ENCODE data around the gene SPACA4. TPM values are rescaled to one million over a fixed set of nuclear protein-coding genes. Genes with fewer than 3 reads are reported as not detected.

The SPACA4 gene
- total and polyA plus RNA-seq, 9 of the 15 experiments (the other 6 are each of a cell fraction or from before 2014, with no cell fraction given), result not detected

GRCh38 chr19:48568345-48568886 lies 38.1 kb upstream of the SPACA4 start (continued):
- TF ChIP-seq NFIC (IDR thresholded peaks at IDR 0.05), result 0 out of 2 replicates have a peak, but pooled peaks have one; percentile 30
- TF ChIP-seq HIVEP1 (CRISPR knock-in tag; IDR thresholded peaks at IDR 0.05), result no peak
- 0 out of 2 replicates have a peak, but pooled peaks have one; percentile 5 for TF ChIP-seq PKNOX1 (IDR thresholded peaks at IDR 0.05)
- peak; percentile 59; the same call in 1 of the 2 replicates for TF ChIP-seq MYNN (IDR thresholded peaks at IDR 0.05)
- no peak for TF ChIP-seq MYNN (CRISPR knock-in tag; IDR thresholded peaks at IDR 0.05)
- peak; percentile 96 for TF ChIP-seq ATF3 (IDR thresholded peaks at IDR 0.05)
- no peak for TF ChIP-seq ATF3 (CRISPR knock-in tag; conservative IDR thresholded peaks at IDR 0.05)
- TF ChIP-seq HDAC2 (IDR thresholded peaks at IDR 0.05), result peak; percentile 51; the same call in 1 of the 2 replicates
- no peak for TF ChIP-seq THAP7 (CRISPR knock-in tag; IDR thresholded peaks at IDR 0.05)
- peak; percentile 34; the same call in 1 of the 2 replicates for TF ChIP-seq NFE2 (IDR thresholded peaks at IDR 0.05; ENCODE audit: low read depth)
- no peak for TF ChIP-seq NCOA6 (IDR thresholded peaks at IDR 0.05)
- peak; percentile 51 to 52 for TF ChIP-seq NRF1 (conservative IDR thresholded peaks at IDR 0.05 in 1 of 2, IDR thresholded peaks at IDR 0.05 in 1 of 2)
- peak; percentile 44; the same call in 1 of the 2 replicates for TF ChIP-seq CTBP1 (IDR thresholded peaks at IDR 0.05; ENCODE audit: borderline replicate concordance)
- peak; percentile 81 for TF ChIP-seq SMARCA4 (IDR thresholded peaks at IDR 0.05)
- TF ChIP-seq SMARCC2 (IDR thresholded peaks at IDR 0.05; ENCODE audit: low read depth), result no peak
- peak; percentile 47 for TF ChIP-seq POLR2G (IDR thresholded peaks at IDR 0.05; ENCODE audit: low read depth, low read length)
- TF ChIP-seq LEF1 (IDR thresholded peaks at IDR 0.05), result no peak
- 0 out of 2 replicates have a peak, but pooled peaks have one; percentile 45 for TF ChIP-seq MTA3 (IDR thresholded peaks at IDR 0.05; ENCODE audit: borderline replicate concordance)
- TF ChIP-seq DPF2 (IDR thresholded peaks at IDR 0.05), result peak; percentile 86
- TF ChIP-seq ARID1B (IDR thresholded peaks at IDR 0.05), result peak; percentile 73
- TF ChIP-seq C11orf30 (IDR thresholded peaks at IDR 0.05; ENCODE audit: low read depth), result peak; percentile 34; the same call in 1 of the 2 replicates
- peak; percentile 46; the same call in 1 of the 2 replicates for TF ChIP-seq RBFOX2 (IDR thresholded peaks at IDR 0.05; ENCODE audit: low read depth, low read length)
- TF ChIP-seq ZBTB2 (IDR thresholded peaks at IDR 0.05), result peak; percentile 36; the same call in 1 of the 2 replicates
- peak; percentile 52; the same call in 1 of the 2 replicates for TF ChIP-seq ZBTB7A (IDR thresholded peaks at IDR 0.05; ENCODE audit: borderline replicate concordance, control insufficient read depth, low read depth, low read length)
- TF ChIP-seq NCOA1 (IDR thresholded peaks at IDR 0.05; ENCODE audit: low read depth), result 0 out of 2 replicates have a peak, but pooled peaks have one; percentile 14
